Fibroblast of peridontal ligament (primary cell): ENCODE measurements around the gene LGALS3BP.

Experiments used
- DNase-seq: peaks from one replicate; pipeline ENCODE4 v3.0.0-alpha.2; 2010; ENCODE audit errors: extremely low read depth

Gene LGALS3BP

GRCh38 chr17:78999056-78999768 lies 19.5 kb upstream of the LGALS3BP start:
- no peak for DNase-seq

- no peak for DNase-seq
These were observed 18.8 kb upstream of the LGALS3BP start for GRCh38 chr17:78998311-78999055.

- DNase-seq = no peak
These were observed 18.2 kb upstream of the LGALS3BP start for GRCh38 chr17:78997881-78998280.

GRCh38 chr17:78997231-78997741 lies 17.6 kb upstream of the LGALS3BP start:
- DNase-seq = no peak

GRCh38 chr17:78996781-78997201 lies 17.1 kb upstream of the LGALS3BP start:
- DNase-seq = no peak

GRCh38 chr17:78995761-78996451 lies 16.2 kb upstream of the LGALS3BP start:
- DNase-seq = no peak

GRCh38 chr17:78995022-78995760 lies 15.5 kb upstream of the LGALS3BP start:
- no peak for DNase-seq

- DNase-seq = no peak
These were observed 14.4 kb upstream of the LGALS3BP start for GRCh38 chr17:78993981-78994671.

GRCh38 chr17:78993241-78993956 lies 13.7 kb upstream of the LGALS3BP start:
- DNase-seq = peak; percentile 49

GRCh38 chr17:78992542-78993212 lies 13.0 kb upstream of the LGALS3BP start:
- DNase-seq = no peak

GRCh38 chr17:78991906-78992532 lies 12.3 kb upstream of the LGALS3BP start:
- no peak for DNase-seq

- no peak for DNase-seq
These were observed 11.5 kb upstream of the LGALS3BP start for GRCh38 chr17:78991017-78991738.

- no peak for DNase-seq
These were observed 10.8 kb upstream of the LGALS3BP start for GRCh38 chr17:78990349-78991016.

- no peak for DNase-seq
These were observed 8.4 kb upstream of the LGALS3BP start for GRCh38 chr17:78988152-78988551.

GRCh38 chr17:78986649-78987328 lies 7.1 kb upstream of the LGALS3BP start:
- DNase-seq = peak; percentile 69

- DNase-seq = peak; percentile 59
These were observed 6.4 kb upstream of the LGALS3BP start for GRCh38 chr17:78986048-78986648.

GRCh38 chr17:78985395-78985794 lies 5.7 kb upstream of the LGALS3BP start:
- no peak for DNase-seq
